Measurements from ENCODE around the gene TRIM41. TPM values are rescaled to one million over a fixed set of nuclear protein-coding genes. Genes with fewer than 3 reads are reported as not detected.

The TRIM41 gene
- total RNA-seq, 1 donor from 2014 or later: 22.1 TPM

- peak; percentile 49 for DNase-seq (ENCODE audit: low spot score)
These were observed 8.4 kb downstream of the TRIM41 start for GRCh38 chr5:181231432-181231831.

- DNase-seq (ENCODE audit: low spot score): peak; percentile 79
These were observed 9.5 kb downstream of the TRIM41 start for GRCh38 chr5:181232593-181232992.

GRCh38 chr5:181233088-181233800 is 10.2 kb downstream of the TRIM41 start:
- peak; percentile 60 for DNase-seq (ENCODE audit: low spot score)

GRCh38 chr5:181233801-181234454 is 10.8 kb downstream of the TRIM41 start:
- peak; percentile 82 for DNase-seq (ENCODE audit: low spot score)

- DNase-seq (ENCODE audit: low spot score): peak; percentile 84
These were observed 11.6 kb downstream of the TRIM41 start for GRCh38 chr5:181234455-181235306.

- no peak for DNase-seq (ENCODE audit: low spot score)
These were observed 12.2 kb downstream of the TRIM41 start for GRCh38 chr5:181235323-181235688.

GRCh38 chr5:181235689-181236366 is 12.7 kb downstream of the TRIM41 start:
- peak; percentile 77 for DNase-seq (ENCODE audit: low spot score)

GRCh38 chr5:181236471-181236870 is 13.4 kb downstream of the TRIM41 start:
- DNase-seq (ENCODE audit: low spot score): peak; percentile 4

- DNase-seq (ENCODE audit: low spot score): peak; percentile 59
These were observed 14.0 kb downstream of the TRIM41 start for GRCh38 chr5:181236954-181237641.

GRCh38 chr5:181237729-181238385 is 14.8 kb downstream of the TRIM41 start:
- DNase-seq (ENCODE audit: low spot score): no peak

- peak; percentile 28 for DNase-seq (ENCODE audit: low spot score)
These were observed 16.1 kb downstream of the TRIM41 start for GRCh38 chr5:181239062-181239663.

GRCh38 chr5:181241393-181241975 is 18.4 kb downstream of the TRIM41 start:
- no peak for DNase-seq (ENCODE audit: low spot score)

GRCh38 chr5:181242031-181242451 is 19.0 kb downstream of the TRIM41 start:
- peak; percentile 57 for DNase-seq (ENCODE audit: low spot score)

- peak; percentile 88 for DNase-seq (ENCODE audit: low spot score)
These were observed 20.0 kb downstream of the TRIM41 start for GRCh38 chr5:181243018-181243563.

- DNase-seq (ENCODE audit: low spot score): peak; percentile 92
These were observed 20.7 kb downstream of the TRIM41 start, which contains the start of gene RACK1 for GRCh38 chr5:181243564-181244343. Gene RACK1 (minus strand): TSS chr5:181243906. CDS start chr5:181243800, 106 bp downstream.

- DNase-seq (ENCODE audit: low spot score): peak; percentile 86
These were observed 22.6 kb downstream of the TRIM41 start for GRCh38 chr5:181245427-181246275.

All from mesenteric fat pad (tissue), 1 donor.